HepG2 (cell line): ENCODE measurements around the gene PKLR. TPM values are rescaled to one million over a fixed set of nuclear protein-coding genes. Genes with fewer than 3 reads are reported as not detected.

ENCODE experiments used
- GATAD1 ChIP-seq: IDR thresholded peaks from 2 replicates; pipeline ENCODE4 v1.6.1; 2016; ENCODE audit warnings: missing genetic modification reagents, missing compliant biosample characterization
- HOXA7 ChIP-seq: sonication (generic); formaldehyde crosslinking; IDR thresholded peaks from 2 replicates; pipeline ENCODE4 v1.8.1; 2022; ENCODE audit warnings: mild to moderate bottlenecking, missing genetic modification reagents, moderate library complexity
- IKZF4 ChIP-seq: sonication (generic); formaldehyde crosslinking; IDR thresholded peaks from 2 replicates; pipeline ENCODE4 v1.5.1; 2020; ENCODE audit warnings: borderline replicate concordance, mild to moderate bottlenecking, low read depth, missing genetic modification reagents; ENCODE audit errors: not compliant biosample characterization
- MED1 ChIP-seq: sonication (generic); formaldehyde crosslinking; IDR thresholded peaks from 2 replicates; pipeline ENCODE4 v1.4.0; 2020; ENCODE audit warnings: missing genetic modification reagents
- MIXL1 ChIP-seq: IDR thresholded peaks from 2 replicates; pipeline ENCODE4 v1.6.1; 2016
- PRMT3 ChIP-seq: sonication (generic); formaldehyde crosslinking; IDR thresholded peaks from 2 replicates; pipeline ENCODE4 v1.8.1; 2022; ENCODE audit warnings: low read depth, mild to moderate bottlenecking, moderate library complexity, missing genetic modification reagents, borderline replicate concordance
- ZBTB20 ChIP-seq: sonication (generic); formaldehyde crosslinking; IDR thresholded peaks from 2 replicates; pipeline ENCODE4 v1.8.1; 2023; ENCODE audit warnings: missing genetic modification reagents, low read depth, mild to moderate bottlenecking, borderline replicate concordance
- ZFP36 ChIP-seq: fragments of 150-350 bp; IDR thresholded peaks from 2 replicates; pipeline ENCODE4 v1.6.1; 2018; ENCODE audit warnings: borderline replicate concordance, low read length, low read depth; ENCODE audit not compliant: partially characterized antibody
- ZNF18 ChIP-seq: sonication (generic); formaldehyde crosslinking; IDR thresholded peaks from 2 replicates; pipeline ENCODE4 v1.8.0; 2022; ENCODE audit warnings: mild to moderate bottlenecking, missing genetic modification reagents; ENCODE audit not compliant: insufficient replicate concordance
- ZNF431 ChIP-seq: sonication (generic); formaldehyde crosslinking; IDR thresholded peaks from 2 replicates; pipeline ENCODE4 v1.9.0; 2022; ENCODE audit warnings: missing genetic modification reagents, low read depth, mild to moderate bottlenecking, borderline replicate concordance
- ZNF724P ChIP-seq: sonication (generic); formaldehyde crosslinking; IDR thresholded peaks from 2 replicates; pipeline ENCODE4 v1.8.0; 2022; ENCODE audit warnings: missing genetic modification reagents, borderline replicate concordance
- polyA plus RNA-seq, 8 experiments: library from polyadenylated mRNA; depleted of rRNA in 3 of 8; stranded (reverse) in 7 of 8; unstranded in 1 of 8; fragments of >200 nt; fragmentation: Illumina TruSeq in 4 of 8; extraction: Trizol in 4 of 8; gene quantifications; 2 replicates each; pipeline versions ENCODE4 v1.2.1 to v1.2.3, GENCODE V29; 2011 to 2016; ENCODE audit warnings: low read depth in 4 of 8, missing spikeins in 1 of 8, mixed read lengths in 1 of 8; ENCODE audit not compliant: insufficient read depth in 1 of 8
- total RNA-seq, 5 experiments: library from RNA; depleted of rRNA; stranded (reverse); fragments of >200 nt; fragmentation: Illumina TruSeq; extraction: Trizol; gene quantifications; 2 replicates each; pipeline ENCODE4 v1.2.3, GENCODE V29; 2016; ENCODE audit warnings: low read depth in 1 of 5
- TF ChIP-seq, protein P1 (sequence below): sonication (generic); formaldehyde crosslinking; IDR thresholded peaks from 2 replicates; pipeline ENCODE4 v1.4.0; 2020; ENCODE audit warnings: missing genetic modification reagents, borderline replicate concordance
- TF ChIP-seq, protein P2 (sequence below): IDR thresholded peaks from 2 replicates; pipeline ENCODE4 v1.6.1; 2012; ENCODE audit warnings: low read length, improper control_type of control experiment
- TF ChIP-seq, protein P3 (sequence below): sonication (generic); formaldehyde crosslinking; IDR thresholded peaks from 2 replicates; pipeline ENCODE4 v1.8.0; 2022; ENCODE audit warnings: mild to moderate bottlenecking, missing genetic modification reagents, moderate library complexity
- TF ChIP-seq, protein P4 (sequence below): sonication (generic); formaldehyde crosslinking; IDR thresholded peaks from 2 replicates; pipeline ENCODE4 v1.9.0; 2021; ENCODE audit warnings: missing genetic modification reagents, mild to moderate bottlenecking, borderline replicate concordance

The PKLR gene
- total and polyA plus RNA-seq, 2 of the 13 experiments (the other 11 are each of a cell fraction or from before 2014, with no cell fraction given), result 10.3 to 29.3 TPM

GRCh38 chr1:155277070-155277901 lies 24.0 kb downstream of the PKLR start, which contains the start of gene HCN3 (continued):
- TF ChIP-seq, protein P1, sequence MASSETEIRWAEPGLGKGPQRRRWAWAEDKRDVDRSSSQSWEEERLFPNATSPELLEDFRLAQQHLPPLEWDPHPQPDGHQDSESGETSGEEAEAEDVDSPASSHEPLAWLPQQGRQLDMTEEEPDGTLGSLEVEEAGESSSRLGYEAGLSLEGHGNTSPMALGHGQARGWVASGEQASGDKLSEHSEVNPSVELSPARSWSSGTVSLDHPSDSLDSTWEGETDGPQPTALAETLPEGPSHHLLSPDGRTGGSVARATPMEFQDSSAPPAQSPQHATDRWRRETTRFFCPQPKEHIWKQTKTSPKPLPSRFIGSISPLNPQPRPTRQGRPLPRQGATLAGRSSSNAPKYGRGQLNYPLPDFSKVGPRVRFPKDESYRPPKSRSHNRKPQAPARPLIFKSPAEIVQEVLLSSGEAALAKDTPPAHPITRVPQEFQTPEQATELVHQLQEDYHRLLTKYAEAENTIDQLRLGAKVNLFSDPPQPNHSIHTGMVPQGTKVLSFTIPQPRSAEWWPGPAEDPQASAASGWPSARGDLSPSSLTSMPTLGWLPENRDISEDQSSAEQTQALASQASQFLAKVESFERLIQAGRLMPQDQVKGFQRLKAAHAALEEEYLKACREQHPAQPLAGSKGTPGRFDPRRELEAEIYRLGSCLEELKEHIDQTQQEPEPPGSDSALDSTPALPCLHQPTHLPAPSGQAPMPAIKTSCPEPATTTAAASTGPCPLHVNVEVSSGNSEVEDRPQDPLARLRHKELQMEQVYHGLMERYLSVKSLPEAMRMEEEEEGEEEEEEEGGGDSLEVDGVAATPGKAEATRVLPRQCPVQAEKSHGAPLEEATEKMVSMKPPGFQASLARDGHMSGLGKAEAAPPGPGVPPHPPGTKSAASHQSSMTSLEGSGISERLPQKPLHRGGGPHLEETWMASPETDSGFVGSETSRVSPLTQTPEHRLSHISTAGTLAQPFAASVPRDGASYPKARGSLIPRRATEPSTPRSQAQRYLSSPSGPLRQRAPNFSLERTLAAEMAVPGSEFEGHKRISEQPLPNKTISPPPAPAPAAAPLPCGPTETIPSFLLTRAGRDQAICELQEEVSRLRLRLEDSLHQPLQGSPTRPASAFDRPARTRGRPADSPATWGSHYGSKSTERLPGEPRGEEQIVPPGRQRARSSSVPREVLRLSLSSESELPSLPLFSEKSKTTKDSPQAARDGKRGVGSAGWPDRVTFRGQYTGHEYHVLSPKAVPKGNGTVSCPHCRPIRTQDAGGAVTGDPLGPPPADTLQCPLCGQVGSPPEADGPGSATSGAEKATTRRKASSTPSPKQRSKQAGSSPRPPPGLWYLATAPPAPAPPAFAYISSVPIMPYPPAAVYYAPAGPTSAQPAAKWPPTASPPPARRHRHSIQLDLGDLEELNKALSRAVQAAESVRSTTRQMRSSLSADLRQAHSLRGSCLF (CRISPR knock-in tag), result no peak
- TF ChIP-seq ZNF431 (CRISPR knock-in tag) (peak; percentile 64; the same call in 1 of the 2 replicates), ZNF18 (CRISPR knock-in tag) (no peak), ZFP36 (no peak), PRMT3 (no peak), IKZF4 (CRISPR knock-in tag) (no peak), ZNF724P (CRISPR knock-in tag) (no peak), MED1 (CRISPR knock-in tag) (peak; percentile 71), HOXA7 (CRISPR knock-in tag) (no peak), ZBTB20 (CRISPR knock-in tag) (no peak), MIXL1 (CRISPR knock-in tag) (no peak), GATAD1 (no peak)
- TF ChIP-seq, protein P2, sequence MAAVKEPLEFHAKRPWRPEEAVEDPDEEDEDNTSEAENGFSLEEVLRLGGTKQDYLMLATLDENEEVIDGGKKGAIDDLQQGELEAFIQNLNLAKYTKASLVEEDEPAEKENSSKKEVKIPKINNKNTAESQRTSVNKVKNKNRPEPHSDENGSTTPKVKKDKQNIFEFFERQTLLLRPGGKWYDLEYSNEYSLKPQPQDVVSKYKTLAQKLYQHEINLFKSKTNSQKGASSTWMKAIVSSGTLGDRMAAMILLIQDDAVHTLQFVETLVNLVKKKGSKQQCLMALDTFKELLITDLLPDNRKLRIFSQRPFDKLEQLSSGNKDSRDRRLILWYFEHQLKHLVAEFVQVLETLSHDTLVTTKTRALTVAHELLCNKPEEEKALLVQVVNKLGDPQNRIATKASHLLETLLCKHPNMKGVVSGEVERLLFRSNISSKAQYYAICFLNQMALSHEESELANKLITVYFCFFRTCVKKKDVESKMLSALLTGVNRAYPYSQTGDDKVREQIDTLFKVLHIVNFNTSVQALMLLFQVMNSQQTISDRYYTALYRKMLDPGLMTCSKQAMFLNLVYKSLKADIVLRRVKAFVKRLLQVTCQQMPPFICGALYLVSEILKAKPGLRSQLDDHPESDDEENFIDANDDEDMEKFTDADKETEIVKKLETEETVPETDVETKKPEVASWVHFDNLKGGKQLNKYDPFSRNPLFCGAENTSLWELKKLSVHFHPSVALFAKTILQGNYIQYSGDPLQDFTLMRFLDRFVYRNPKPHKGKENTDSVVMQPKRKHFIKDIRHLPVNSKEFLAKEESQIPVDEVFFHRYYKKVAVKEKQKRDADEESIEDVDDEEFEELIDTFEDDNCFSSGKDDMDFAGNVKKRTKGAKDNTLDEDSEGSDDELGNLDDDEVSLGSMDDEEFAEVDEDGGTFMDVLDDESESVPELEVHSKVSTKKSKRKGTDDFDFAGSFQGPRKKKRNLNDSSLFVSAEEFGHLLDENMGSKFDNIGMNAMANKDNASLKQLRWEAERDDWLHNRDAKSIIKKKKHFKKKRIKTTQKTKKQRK, result no peak
- TF ChIP-seq, protein P3, sequence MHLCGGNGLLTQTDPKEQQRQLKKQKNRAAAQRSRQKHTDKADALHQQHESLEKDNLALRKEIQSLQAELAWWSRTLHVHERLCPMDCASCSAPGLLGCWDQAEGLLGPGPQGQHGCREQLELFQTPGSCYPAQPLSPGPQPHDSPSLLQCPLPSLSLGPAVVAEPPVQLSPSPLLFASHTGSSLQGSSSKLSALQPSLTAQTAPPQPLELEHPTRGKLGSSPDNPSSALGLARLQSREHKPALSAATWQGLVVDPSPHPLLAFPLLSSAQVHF (CRISPR knock-in tag), result no peak
- TF ChIP-seq, protein P4, sequence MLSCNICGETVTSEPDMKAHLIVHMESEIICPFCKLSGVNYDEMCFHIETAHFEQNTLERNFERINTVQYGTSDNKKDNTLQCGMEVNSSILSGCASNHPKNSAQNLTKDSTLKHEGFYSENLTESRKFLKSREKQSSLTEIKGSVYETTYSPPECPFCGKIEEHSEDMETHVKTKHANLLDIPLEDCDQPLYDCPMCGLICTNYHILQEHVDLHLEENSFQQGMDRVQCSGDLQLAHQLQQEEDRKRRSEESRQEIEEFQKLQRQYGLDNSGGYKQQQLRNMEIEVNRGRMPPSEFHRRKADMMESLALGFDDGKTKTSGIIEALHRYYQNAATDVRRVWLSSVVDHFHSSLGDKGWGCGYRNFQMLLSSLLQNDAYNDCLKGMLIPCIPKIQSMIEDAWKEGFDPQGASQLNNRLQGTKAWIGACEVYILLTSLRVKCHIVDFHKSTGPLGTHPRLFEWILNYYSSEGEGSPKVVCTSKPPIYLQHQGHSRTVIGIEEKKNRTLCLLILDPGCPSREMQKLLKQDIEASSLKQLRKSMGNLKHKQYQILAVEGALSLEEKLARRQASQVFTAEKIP, result no peak
